ENCODE data around the gene ANXA4. TPM values are rescaled to one million over a fixed set of nuclear protein-coding genes. Genes with fewer than 3 reads are reported as not detected.
A peak's percentile ranks its signal among the peaks of the same experiment; 100 is the strongest.
"Not testable (repeated sequence)": the region's sequence is repeated elsewhere in the genome, so short reads cannot be mapped to it uniquely, and the experiment has no call there.

The ANXA4 gene
- total RNA-seq, 1 donor from 2014 or later = 73.6 TPM

- H3K27me3 ChIP-seq (ENCODE audit: control insufficient read depth, insufficient read depth, low read length) = no peaks in the 10 kb centered on the region
- DNase-seq (ENCODE audit: low read depth) = peak; percentile 56
- H3K4me3 ChIP-seq (ENCODE audit: low read depth, low read length) = no peak overlapping the region
- H3K36me3 ChIP-seq (ENCODE audit: control insufficient read depth, insufficient read depth, low read length) = no peaks in the 10 kb centered on the region
- no peak for TF ChIP-seq CTCF (IDR thresholded peaks at IDR 0.05; ENCODE audit: insufficient read depth, low read length, poor library complexity, severe bottlenecking)
These were observed 7.8 kb upstream of the ANXA4 start for GRCh38 chr2:69734035-69734611.

DNA sequence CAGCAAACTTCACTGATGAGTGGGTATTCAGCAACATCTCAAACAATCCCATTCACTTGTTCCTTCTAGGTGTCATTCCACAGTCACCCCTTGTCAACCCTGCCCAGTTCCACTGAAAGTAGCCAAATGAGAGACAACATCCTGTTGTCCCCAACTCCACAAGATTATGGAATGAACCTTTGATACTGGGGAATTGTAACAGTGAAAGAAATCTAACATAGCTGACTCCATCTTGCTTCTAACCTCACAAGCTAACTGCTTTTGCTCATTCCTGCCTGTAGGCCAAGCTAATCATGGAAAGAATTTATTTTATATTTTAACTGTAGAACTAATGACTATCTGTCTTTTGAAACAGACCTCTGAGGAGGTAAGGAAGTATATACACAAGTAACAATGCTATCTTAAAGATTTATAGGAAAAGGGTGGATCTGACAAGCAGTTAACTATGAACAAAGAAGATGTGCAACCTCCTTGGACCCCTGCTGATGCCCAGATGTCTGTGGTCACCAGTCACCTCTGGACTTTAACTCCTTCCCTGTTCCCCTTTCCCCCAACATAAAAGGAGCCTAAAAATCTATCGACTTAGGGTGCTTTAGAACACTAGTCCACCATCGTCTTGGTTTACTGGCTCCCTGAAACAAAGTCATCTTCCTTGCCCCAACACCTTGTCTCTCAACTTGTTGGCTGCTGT, 6.9 kb upstream of the ANXA4 start:
- H3K27me3 ChIP-seq (ENCODE audit: control insufficient read depth, insufficient read depth, low read length) = no peaks in the 10 kb centered on the region
- no peaks in the 10 kb centered on the region for H3K36me3 ChIP-seq (ENCODE audit: control insufficient read depth, insufficient read depth, low read length)
- TF ChIP-seq CTCF (IDR thresholded peaks at IDR 0.05; ENCODE audit: insufficient read depth, low read length, poor library complexity, severe bottlenecking) = no peak
- no peak overlapping the region for H3K4me3 ChIP-seq (ENCODE audit: low read depth, low read length)
- DNase-seq (ENCODE audit: low read depth) = no peak

GRCh38 chr2:69735686-69736085, 6.2 kb upstream of the ANXA4 start:
- TF ChIP-seq CTCF (IDR thresholded peaks at IDR 0.05; ENCODE audit: insufficient read depth, low read length, poor library complexity, severe bottlenecking) = no peak
- H3K27me3 ChIP-seq (ENCODE audit: control insufficient read depth, insufficient read depth, low read length) = no peaks in the 10 kb centered on the region
- no peak for DNase-seq (ENCODE audit: low read depth)
- no peaks in the 10 kb centered on the region for H3K36me3 ChIP-seq (ENCODE audit: control insufficient read depth, insufficient read depth, low read length)
- H3K4me3 ChIP-seq (ENCODE audit: low read depth, low read length) = no peak overlapping the region

DNA sequence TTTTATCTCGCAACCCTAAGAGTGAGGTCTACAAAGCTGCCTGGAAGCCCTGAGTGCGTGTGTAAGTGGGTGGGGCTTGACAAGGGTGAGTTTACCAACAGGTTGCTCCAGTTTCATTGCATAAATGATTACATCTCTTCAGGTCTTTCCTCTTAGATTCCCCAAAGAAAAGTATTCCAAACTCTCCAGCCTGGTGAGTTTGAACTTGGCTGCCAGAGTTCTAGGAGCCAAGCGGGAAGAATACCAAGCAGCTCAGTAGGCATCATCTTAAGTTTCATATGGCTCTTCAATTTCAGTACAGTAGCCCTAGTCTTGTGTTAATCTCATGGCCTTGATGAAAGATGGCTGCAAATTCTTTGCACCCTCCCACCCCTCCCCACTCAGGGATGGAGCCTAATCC, 3.8 kb upstream of the ANXA4 start:
- not testable (repeated sequence) for H3K27me3 ChIP-seq (ENCODE audit: control insufficient read depth, insufficient read depth, low read length); H3K36me3 ChIP-seq (ENCODE audit: control insufficient read depth, insufficient read depth, low read length); DNase-seq (ENCODE audit: low read depth); H3K4me3 ChIP-seq (ENCODE audit: low read depth, low read length)

- Histone ChIP-seq H3K27me3 (ENCODE audit: control insufficient read depth, insufficient read depth, low read length) (no peaks in the 10 kb centered on the region), H3K4me3 (ENCODE audit: low read depth, low read length) (no peak overlapping the region), H3K36me3 (ENCODE audit: control insufficient read depth, insufficient read depth, low read length) (no peaks in the 10 kb centered on the region)
- TF ChIP-seq CTCF (IDR thresholded peaks at IDR 0.05; ENCODE audit: insufficient read depth, low read length, poor library complexity, severe bottlenecking) = no peak
- DNase-seq (ENCODE audit: low read depth) = no peak
These were observed 1.4 kb upstream of the ANXA4 start for GRCh38 chr2:69740502-69740951.

DNA sequence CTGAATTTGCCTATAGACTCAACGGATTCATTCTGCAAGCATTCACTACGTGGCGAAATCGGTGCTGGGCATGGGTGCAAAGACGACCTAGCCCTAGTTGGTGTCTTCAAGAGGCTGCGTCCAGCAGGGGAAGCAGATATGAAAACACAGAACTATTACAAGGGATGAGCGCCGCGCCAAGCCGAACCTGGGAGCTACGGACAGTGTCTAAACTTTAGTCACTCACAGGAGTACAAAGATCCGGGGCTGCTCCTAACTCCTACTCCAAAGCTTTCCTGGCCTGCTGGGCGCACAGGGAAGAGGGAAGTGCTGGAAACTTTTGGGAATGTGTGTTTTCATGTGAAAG, 732 bp upstream of the ANXA4 start:
- Histone ChIP-seq H3K36me3 (ENCODE audit: control insufficient read depth, insufficient read depth, low read length) (no peaks in the 10 kb centered on the region), H3K27me3 (ENCODE audit: control insufficient read depth, insufficient read depth, low read length) (no peaks in the 10 kb centered on the region), H3K4me3 (ENCODE audit: low read depth, low read length) (peak overlapping the region; percentile 84)
- TF ChIP-seq CTCF (IDR thresholded peaks at IDR 0.05; ENCODE audit: insufficient read depth, low read length, poor library complexity, severe bottlenecking) = peak; percentile 29
- no peak for DNase-seq (ENCODE audit: low read depth)

All from kidney epithelial cell (primary cell).